Ramos (cell line): ENCODE data around the gene TMEM192.
"Not testable (repeated sequence)": the region's sequence is repeated elsewhere in the genome, so short reads cannot be mapped to it uniquely, and the experiment has no call there.

Experiments used
- in situ Hi-C: fragments of 300-500 bp; cut with MboI; formaldehyde crosslinking; loops from one replicate; pipeline ENCODE4 v1.14.3; 2022; ENCODE audit warnings: low sequenced_read_pairs; ENCODE audit not compliant: unreplicated experiment

The TMEM192 gene

GRCh38 chr4:165095291-165095690, 17.4 kb downstream of the TMEM192 start:
- in situ Hi-C loops: no loop called here

- in situ Hi-C loops: no loop called here
Measured at GRCh38 chr4:165094873-165095272, 17.8 kb downstream of the TMEM192 start.

- in situ Hi-C loops: not testable (repeated sequence)
Measured at GRCh38 chr4:165092187-165092586, 20.5 kb downstream of the TMEM192 start.

GRCh38 chr4:165088366-165088765, 24.3 kb downstream of the TMEM192 start:
- in situ Hi-C loops: no loop called here

GRCh38 chr4:165085946-165086345, 26.7 kb downstream of the TMEM192 start:
- in situ Hi-C loops: no loop called here

GRCh38 chr4:165084787-165085186, 27.9 kb downstream of the TMEM192 start:
- in situ Hi-C loops: not testable (repeated sequence)

GRCh38 chr4:165079476-165079875, 33.2 kb downstream of the TMEM192 start:
- in situ Hi-C loops: no loop called here

GRCh38 chr4:165077034-165077578, 35.6 kb downstream of the TMEM192 start:
- in situ Hi-C loops: no loop called here

- in situ Hi-C loops: not testable (repeated sequence)
Measured at GRCh38 chr4:165073346-165073745, 39.3 kb downstream of the TMEM192 start.

- in situ Hi-C loops: no loop called here
Measured at GRCh38 chr4:165070560-165070959, 42.1 kb downstream of the TMEM192 start.

GRCh38 chr4:165060938-165061337, 51.7 kb downstream of the TMEM192 start:
- in situ Hi-C loops: no loop called here

- in situ Hi-C loops: no loop called here
Measured at GRCh38 chr4:165059386-165059785, 53.3 kb downstream of the TMEM192 start.

- in situ Hi-C loops: no loop called here
Measured at GRCh38 chr4:165058666-165059065, 54.0 kb downstream of the TMEM192 start.

- in situ Hi-C loops: no loop called here
Measured at GRCh38 chr4:165055601-165056000, 57.1 kb downstream of the TMEM192 start.

- in situ Hi-C loops: no loop called here
Measured at GRCh38 chr4:165053645-165054044, 59.0 kb downstream of the TMEM192 start, which contains the start of gene TRIM75. Gene TRIM75 (plus strand): TSS chr4:165053866. CDS start chr4:165059148, 5,282 bp downstream.

GRCh38 chr4:165052627-165053026, 60.0 kb downstream of the TMEM192 start:
- in situ Hi-C loops: no loop called here

GRCh38 chr4:165048170-165048569, 64.5 kb downstream of the TMEM192 start:
- in situ Hi-C loops: no loop called here

- in situ Hi-C loops: no loop called here
Measured at GRCh38 chr4:165031436-165032211, 81.0 kb downstream of the TMEM192 start, which contains the start of gene TRIM60. Gene TRIM60 (plus strand): TSS chr4:165031999. CDS start chr4:165040073, 8,074 bp downstream.

GRCh38 chr4:165027762-165028402, 84.8 kb downstream of the TMEM192 start:
- in situ Hi-C loops: no loop called here

- in situ Hi-C loops: not testable (repeated sequence)
Measured at GRCh38 chr4:165025782-165026181, 86.9 kb downstream of the TMEM192 start.
